SK-N-SH treated with all-trans-retinoic acid at 6 μM for 48 hours (cell line): Measurements from ENCODE around the gene PHF11.

ENCODE experiments used
- ATAC-seq: fragments of 200-7000 bp; cut with Tn5 transposase; 3 replicates; pipeline ENCODE4 v1.9.1; 2020; ENCODE audit warnings: mild to moderate bottlenecking, moderate library complexity
- ARNTL ChIP-seq: fragments of 450-650 bp; formaldehyde crosslinking; IDR thresholded peaks from 2 replicates; pipeline ENCODE4 v1.5.0; 2020; ENCODE audit warnings: low read depth, mild to moderate bottlenecking, moderate library complexity, borderline replicate concordance
- BACH2 ChIP-seq: fragments of 250-450 bp; sonication (Bioruptor Pico); IDR thresholded peaks from 2 replicates; pipeline ENCODE4 v1.9.0; 2021; ENCODE audit warnings: mild to moderate bottlenecking, borderline replicate concordance
- CSDC2 ChIP-seq: fragments of 250-450 bp; sonication (Bioruptor Pico); IDR thresholded peaks from 2 replicates; pipeline ENCODE4 v1.5.0; 2020; ENCODE audit warnings: mild to moderate bottlenecking, moderate library complexity
- ESRRG ChIP-seq: fragments of 250-450 bp; sonication (Bioruptor Pico); IDR thresholded peaks from 2 replicates; pipeline ENCODE4 v1.6.1; 2021; ENCODE audit warnings: mild to moderate bottlenecking
- GLIS3 ChIP-seq: fragments of 250-450 bp; sonication (Bioruptor Pico); IDR thresholded peaks from 2 replicates; pipeline ENCODE4 v1.5.0; 2020; ENCODE audit warnings: mild to moderate bottlenecking, moderate library complexity
- RARB ChIP-seq: fragments of 250-450 bp; sonication (Bioruptor Pico); IDR thresholded peaks from 2 replicates; pipeline ENCODE4 v1.8.0; 2021; ENCODE audit warnings: mild to moderate bottlenecking, moderate library complexity
- TCF4 ChIP-seq: fragments of 250-450 bp; sonication (Bioruptor Pico); IDR thresholded peaks from 2 replicates; pipeline ENCODE4 v1.8.0; 2021; ENCODE audit warnings: mild to moderate bottlenecking, moderate library complexity, borderline replicate concordance
- ZC3H10 ChIP-seq: fragments of 250-450 bp; sonication (Bioruptor Pico); IDR thresholded peaks from 2 replicates; pipeline ENCODE4 v1.5.1; 2021; ENCODE audit warnings: mild to moderate bottlenecking, moderate library complexity
- ZFP3 ChIP-seq: fragments of 250-450 bp; sonication (Bioruptor Pico); IDR thresholded peaks from 2 replicates; pipeline ENCODE4 v1.5.0; 2020; ENCODE audit warnings: mild to moderate bottlenecking, moderate library complexity
- ZFP30 ChIP-seq: fragments of 450-650 bp; formaldehyde crosslinking; IDR thresholded peaks from 2 replicates; pipeline ENCODE4 v1.5.0; 2022; ENCODE audit warnings: mild to moderate bottlenecking, moderate library complexity
- ZNF565 ChIP-seq: fragments of 450-650 bp; formaldehyde crosslinking; conservative IDR thresholded peaks from 2 replicates; pipeline ENCODE4 v1.5.0; 2020; ENCODE audit warnings: low read depth, mild to moderate bottlenecking, moderate library complexity
- ZNF70 ChIP-seq: fragments of 450-650 bp; formaldehyde crosslinking; IDR thresholded peaks from 2 replicates; pipeline ENCODE4 v1.5.0; 2020; ENCODE audit warnings: mild to moderate bottlenecking, moderate library complexity
- ZNF8 ChIP-seq: fragments of 450-650 bp; formaldehyde crosslinking; IDR thresholded peaks from 2 replicates; pipeline ENCODE4 v1.5.0; 2020; ENCODE audit warnings: mild to moderate bottlenecking, moderate library complexity
- TF ChIP-seq, protein P1 (sequence below): fragments of 250-450 bp; sonication (Bioruptor Pico); IDR thresholded peaks from 2 replicates; pipeline ENCODE4 v1.5.1; 2020; ENCODE audit warnings: low read depth, mild to moderate bottlenecking, moderate library complexity
- TF ChIP-seq, protein P2 (sequence below): fragments of 250-450 bp; sonication (Bioruptor Pico); IDR thresholded peaks from 2 replicates; pipeline ENCODE4 v1.5.0; 2020; ENCODE audit warnings: mild to moderate bottlenecking, moderate library complexity

Gene PHF11

GRCh38 chr13:49571299-49572240, 75.8 kb downstream of the PHF11 start:
- no peak for ATAC-seq

More at GRCh38 chr13:49571299-49572240, 75.8 kb downstream of the PHF11 start:
- TF ChIP-seq ARNTL (no peak), BACH2 (CRISPR knock-in tag) (no peak), CSDC2 (CRISPR knock-in tag) (no peak), ZFP30 (CRISPR knock-in tag) (no peak), RARB (CRISPR knock-in tag) (no peak), TCF4 (no peak), ZNF8 (CRISPR knock-in tag) (no peak), ZNF70 (no peak), ESRRG (no peak), GLIS3 (no peak), ZNF565 (CRISPR knock-in tag) (no peak), ZC3H10 (CRISPR knock-in tag) (no peak), ZFP3 (CRISPR knock-in tag) (no peak)
- TF ChIP-seq, protein P1, sequence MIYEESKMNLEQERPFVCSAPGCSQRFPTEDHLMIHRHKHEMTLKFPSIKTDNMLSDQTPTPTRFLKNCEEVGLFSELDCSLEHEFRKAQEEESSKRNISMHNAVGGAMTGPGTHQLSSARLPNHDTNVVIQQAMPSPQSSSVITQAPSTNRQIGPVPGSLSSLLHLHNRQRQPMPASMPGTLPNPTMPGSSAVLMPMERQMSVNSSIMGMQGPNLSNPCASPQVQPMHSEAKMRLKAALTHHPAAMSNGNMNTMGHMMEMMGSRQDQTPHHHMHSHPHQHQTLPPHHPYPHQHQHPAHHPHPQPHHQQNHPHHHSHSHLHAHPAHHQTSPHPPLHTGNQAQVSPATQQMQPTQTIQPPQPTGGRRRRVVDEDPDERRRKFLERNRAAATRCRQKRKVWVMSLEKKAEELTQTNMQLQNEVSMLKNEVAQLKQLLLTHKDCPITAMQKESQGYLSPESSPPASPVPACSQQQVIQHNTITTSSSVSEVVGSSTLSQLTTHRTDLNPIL (CRISPR knock-in tag): no peak
- TF ChIP-seq, protein P2, sequence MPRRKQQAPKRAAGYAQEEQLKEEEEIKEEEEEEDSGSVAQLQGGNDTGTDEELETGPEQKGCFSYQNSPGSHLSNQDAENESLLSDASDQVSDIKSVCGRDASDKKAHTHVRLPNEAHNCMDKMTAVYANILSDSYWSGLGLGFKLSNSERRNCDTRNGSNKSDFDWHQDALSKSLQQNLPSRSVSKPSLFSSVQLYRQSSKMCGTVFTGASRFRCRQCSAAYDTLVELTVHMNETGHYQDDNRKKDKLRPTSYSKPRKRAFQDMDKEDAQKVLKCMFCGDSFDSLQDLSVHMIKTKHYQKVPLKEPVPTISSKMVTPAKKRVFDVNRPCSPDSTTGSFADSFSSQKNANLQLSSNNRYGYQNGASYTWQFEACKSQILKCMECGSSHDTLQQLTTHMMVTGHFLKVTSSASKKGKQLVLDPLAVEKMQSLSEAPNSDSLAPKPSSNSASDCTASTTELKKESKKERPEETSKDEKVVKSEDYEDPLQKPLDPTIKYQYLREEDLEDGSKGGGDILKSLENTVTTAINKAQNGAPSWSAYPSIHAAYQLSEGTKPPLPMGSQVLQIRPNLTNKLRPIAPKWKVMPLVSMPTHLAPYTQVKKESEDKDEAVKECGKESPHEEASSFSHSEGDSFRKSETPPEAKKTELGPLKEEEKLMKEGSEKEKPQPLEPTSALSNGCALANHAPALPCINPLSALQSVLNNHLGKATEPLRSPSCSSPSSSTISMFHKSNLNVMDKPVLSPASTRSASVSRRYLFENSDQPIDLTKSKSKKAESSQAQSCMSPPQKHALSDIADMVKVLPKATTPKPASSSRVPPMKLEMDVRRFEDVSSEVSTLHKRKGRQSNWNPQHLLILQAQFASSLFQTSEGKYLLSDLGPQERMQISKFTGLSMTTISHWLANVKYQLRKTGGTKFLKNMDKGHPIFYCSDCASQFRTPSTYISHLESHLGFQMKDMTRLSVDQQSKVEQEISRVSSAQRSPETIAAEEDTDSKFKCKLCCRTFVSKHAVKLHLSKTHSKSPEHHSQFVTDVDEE (CRISPR knock-in tag): no peak
